Progenitor cell of endocrine pancreas (in vitro differentiated cells): ENCODE data around the gene FAXC. TPM values are rescaled to one million over a fixed set of nuclear protein-coding genes. Genes with fewer than 3 reads are reported as not detected.

Source experiments
- DNase-seq: peaks from one replicate; pipeline ENCODE4 v3.0.0; 2021; ENCODE audit warnings: low spot score; ENCODE audit not compliant: unreplicated experiment
- H3K27ac Mint-ChIP-seq: 2 replicates; pipeline ENCODE4 v1.8.0; 2021; ENCODE audit warnings: mild to moderate bottlenecking, moderate library complexity, mixed read lengths
- H3K27me3 Mint-ChIP-seq: 2 replicates; pipeline ENCODE4 v1.8.0; 2021; ENCODE audit warnings: mixed read lengths
- H3K36me3 Mint-ChIP-seq: 2 replicates; pipeline ENCODE4 v1.8.0; 2022; ENCODE audit warnings: mixed read lengths; ENCODE audit not compliant: insufficient read depth
- H3K4me1 Mint-ChIP-seq: 2 replicates; pipeline ENCODE4 v1.8.0; 2021; ENCODE audit warnings: low read depth, mixed read lengths
- H3K4me3 Mint-ChIP-seq: 2 replicates; pipeline ENCODE4 v1.8.0; 2021; ENCODE audit warnings: low read depth, mild to moderate bottlenecking, moderate library complexity, mixed read lengths
- H3K9me3 Mint-ChIP-seq: 2 replicates; pipeline ENCODE4 v1.8.0; 2021; ENCODE audit warnings: low read depth, mixed read lengths
- total RNA-seq: library from RNA; stranded (reverse); gene quantifications from 2 replicates; pipeline ENCODE4 v1.2.1, GENCODE V29; 2021
- TF ChIP-seq, protein P1 (sequence below): fragments of 200-600 bp; sonication (generic); IDR thresholded peaks from one replicate; pipeline ENCODE4 v1.5.0; 2021; ENCODE audit warnings: antibody characterized with exemption, mild to moderate bottlenecking; ENCODE audit not compliant: unreplicated experiment

The FAXC gene
- total RNA-seq, 1 donor from 2014 or later: 20.7 TPM

DNA sequence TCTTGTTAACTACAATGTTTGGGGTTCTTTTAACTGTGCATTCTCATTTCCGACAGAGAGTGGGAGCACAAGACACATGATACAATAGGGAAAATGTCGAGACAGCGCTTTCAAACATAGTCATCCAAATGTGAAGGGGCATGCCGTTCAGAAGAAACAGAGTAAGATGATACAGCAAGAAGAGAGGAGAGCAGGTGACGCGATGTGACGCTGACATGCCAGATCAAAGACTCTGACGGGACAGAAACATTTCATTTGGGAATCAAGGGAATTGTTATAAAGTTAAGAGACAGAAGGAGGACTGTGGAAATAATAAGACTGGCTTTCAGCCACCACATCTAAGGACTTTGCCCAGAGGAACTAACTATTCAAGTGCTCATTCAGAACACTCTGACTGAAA, 117.4 kb downstream of the FAXC start:
- H3K27me3 Mint-ChIP-seq: peaks cover 28% of the 10 kb centered on the region
- H3K9me3 Mint-ChIP-seq: no peaks in the 10 kb centered on the region
- no peaks in the 10 kb centered on the region for H3K36me3 Mint-ChIP-seq
- no peak for DNase-seq
- H3K4me1 Mint-ChIP-seq: no peaks in the 10 kb centered on the region
- TF ChIP-seq, protein P1, sequence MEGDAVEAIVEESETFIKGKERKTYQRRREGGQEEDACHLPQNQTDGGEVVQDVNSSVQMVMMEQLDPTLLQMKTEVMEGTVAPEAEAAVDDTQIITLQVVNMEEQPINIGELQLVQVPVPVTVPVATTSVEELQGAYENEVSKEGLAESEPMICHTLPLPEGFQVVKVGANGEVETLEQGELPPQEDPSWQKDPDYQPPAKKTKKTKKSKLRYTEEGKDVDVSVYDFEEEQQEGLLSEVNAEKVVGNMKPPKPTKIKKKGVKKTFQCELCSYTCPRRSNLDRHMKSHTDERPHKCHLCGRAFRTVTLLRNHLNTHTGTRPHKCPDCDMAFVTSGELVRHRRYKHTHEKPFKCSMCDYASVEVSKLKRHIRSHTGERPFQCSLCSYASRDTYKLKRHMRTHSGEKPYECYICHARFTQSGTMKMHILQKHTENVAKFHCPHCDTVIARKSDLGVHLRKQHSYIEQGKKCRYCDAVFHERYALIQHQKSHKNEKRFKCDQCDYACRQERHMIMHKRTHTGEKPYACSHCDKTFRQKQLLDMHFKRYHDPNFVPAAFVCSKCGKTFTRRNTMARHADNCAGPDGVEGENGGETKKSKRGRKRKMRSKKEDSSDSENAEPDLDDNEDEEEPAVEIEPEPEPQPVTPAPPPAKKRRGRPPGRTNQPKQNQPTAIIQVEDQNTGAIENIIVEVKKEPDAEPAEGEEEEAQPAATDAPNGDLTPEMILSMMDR: no peak
- H3K4me3 Mint-ChIP-seq: no peak overlapping the region
- no peak overlapping the region for H3K27ac Mint-ChIP-seq

- Mint-ChIP-seq H3K36me3 (no peaks in the 10 kb centered on the region), H3K27me3 (no peaks in the 10 kb centered on the region), H3K4me1 (no peaks in the 10 kb centered on the region), H3K27ac (no peak overlapping the region), H3K9me3 (no peaks in the 10 kb centered on the region), H3K4me3 (no peak overlapping the region)
- TF ChIP-seq, protein P1: no peak
- DNase-seq: no peak
These were observed 124.3 kb downstream of the FAXC start for GRCh38 chr6:99225172-99225571.

Other genes with a start within 250 kb of the FAXC start
- 4.2 and 4.8 TPM in 2 replicates for gene COQ3, start 44.5 kb upstream of the FAXC start, total RNA-seq
- gene PNISR, start 75.6 kb upstream of the FAXC start, total RNA-seq: 207 and 213 TPM in 2 replicates
- gene USP45, start 165.7 kb upstream of the FAXC start, total RNA-seq: 14.5 and 16.5 TPM in 2 replicates
- 73.0 and 74.5 TPM in 2 replicates for gene CCNC, start 219.0 kb upstream of the FAXC start, total RNA-seq